B cell (primary cell): ENCODE data around the gene TTC23. TPM values are rescaled to one million over a fixed set of nuclear protein-coding genes. Genes with fewer than 3 reads are reported as not detected.

Source experiments
- ATAC-seq: fragments of 200-7000 bp; cut with Tn5 transposase; one replicate; pipeline ENCODE4 v1.10.0; 2021; ENCODE audit warnings: low read depth, mild to moderate bottlenecking, moderate number of reproducible peaks, moderate library complexity
- CTCF ChIA-PET: fragments of 350-600 bp; sonication (Branson Sonifier 250); formaldehyde crosslinking; loops from one replicate; lab custom pipeline; 2021; ENCODE audit warnings: antibody characterized with exemption, inconsistent platforms; lab: Charles Lee
- POLR2A ChIA-PET: fragments of 350-600 bp; sonication (Branson Sonifier 250); formaldehyde crosslinking; loops from one replicate; lab custom pipeline; 2021; ENCODE audit warnings: antibody characterized with exemption; lab: Charles Lee
- DNase-seq: peaks from one replicate; pipeline ENCODE4 v3.0.0; 2013
- H2AFZ ChIP-seq: 2 replicates; pipeline ENCODE4 v1.6.1; 2012; ENCODE audit warnings: mild to moderate bottlenecking, low read depth, low read length; ENCODE audit not compliant: insufficient read depth, poor library complexity, severe bottlenecking
- H3K27ac ChIP-seq, 2 donors: 1 replicate in 1 of 2; 2 replicates in 1 of 2; pipeline ENCODE4 v1.5.1; 2012 to 2013; ENCODE audit warnings: low read length in 2 of 2, mild to moderate bottlenecking in 2 of 2, moderate library complexity in 1 of 2
- H3K27me3 ChIP-seq, 4 experiments: fragments of 200-600 bp in 1 of 4; sonication (generic) in 1 of 4; replicated peaks in 1 of 4; 1 replicate in 2 of 4; 2 replicates in 2 of 4; pipeline versions ENCODE4 v1.6.1 to v1.7.0; 2013 to 2016; ENCODE audit warnings: low read length in 3 of 4, mild to moderate bottlenecking in 2 of 4, mixed read lengths in 1 of 4, moderate library complexity in 1 of 4; ENCODE audit not compliant: insufficient read depth in 4 of 4, control insufficient read depth in 3 of 4; ENCODE audit errors: control extremely low read depth in 1 of 4
- H3K36me3 ChIP-seq, 2 experiments: replicated peaks in 1 of 2; 1 replicate in 1 of 2; 2 replicates in 1 of 2; pipeline versions ENCODE4 v1.6.1 to v1.7.1; 2013; ENCODE audit warnings: low read length in 1 of 2; ENCODE audit not compliant: insufficient read depth in 2 of 2, control insufficient read depth in 1 of 2; ENCODE audit errors: control extremely low read depth in 1 of 2, extremely low read depth in 1 of 2
- H3K4me1 ChIP-seq, 2 donors: fragments of 200-600 bp in 1 of 2; sonication (generic) in 1 of 2; 1 replicate in 1 of 2; 2 replicates in 1 of 2; pipeline versions ENCODE4 v1.5.1 to v1.6.1; 2013 to 2017; ENCODE audit warnings: low read length in 2 of 2; ENCODE audit not compliant: control insufficient read depth in 2 of 2, insufficient read depth in 2 of 2
- H3K4me2 ChIP-seq: replicated peaks from 2 replicates; pipeline ENCODE3; 2012; ENCODE audit warnings: mild to moderate bottlenecking, low read depth, low read length; ENCODE audit not compliant: poor library complexity, severe bottlenecking
- H3K4me3 ChIP-seq, 5 experiments: fragments of 200-600 bp in 1 of 5; sonication (generic) in 1 of 5; 1 replicate in 3 of 5; 2 replicates in 2 of 5; pipeline versions ENCODE4 v1.5.1 to v1.7.0; 2011 to 2016; ENCODE audit warnings: low read length in 4 of 5, mild to moderate bottlenecking in 4 of 5, low read depth in 2 of 5, control low read depth in 1 of 5, moderate library complexity in 1 of 5; ENCODE audit not compliant: insufficient read depth in 1 of 5; ENCODE audit errors: control extremely low read depth in 1 of 5, extremely low read depth in 1 of 5
- H3K79me2 ChIP-seq: fragments of 200-600 bp; sonication (generic); one replicate; pipeline ENCODE4 v1.6.0; 2016; ENCODE audit warnings: low read length; ENCODE audit not compliant: control insufficient read depth, insufficient read depth
- H3K9ac ChIP-seq: fragments of 200-600 bp; sonication (generic); 2 replicates; pipeline ENCODE4 v1.6.1; 2017; ENCODE audit warnings: mild to moderate bottlenecking, low read length, moderate library complexity
- H3K9me3 ChIP-seq, 3 donors: one replicate each; pipeline versions ENCODE4 v1.6.1 to v1.7.1; 2013; ENCODE audit warnings: low read length in 2 of 3; ENCODE audit not compliant: control insufficient read depth in 2 of 3, insufficient read depth in 1 of 3; ENCODE audit errors: control extremely low read depth in 1 of 3
- H4K20me1 ChIP-seq: 2 replicates; pipeline ENCODE4 v1.6.0; 2012; ENCODE audit warnings: mild to moderate bottlenecking, low read length; ENCODE audit not compliant: insufficient read depth, control insufficient read depth, poor library complexity, severe bottlenecking
- H3K27ac Mint-ChIP-seq: one replicate; pipeline ENCODE4 v1.8.0; 2021; ENCODE audit warnings: mixed read lengths
- H3K27me3 Mint-ChIP-seq: one replicate; pipeline ENCODE4 v1.8.0; 2021; ENCODE audit warnings: mixed read lengths
- H3K4me1 Mint-ChIP-seq: one replicate; pipeline ENCODE4 v1.8.0; 2021; ENCODE audit warnings: mixed read lengths
- H3K4me3 Mint-ChIP-seq: one replicate; pipeline ENCODE4 v1.8.0; 2021; ENCODE audit warnings: mixed read lengths
- H3K9me3 Mint-ChIP-seq: one replicate; pipeline ENCODE4 v1.8.0; 2022; ENCODE audit warnings: mixed read lengths; ENCODE audit not compliant: insufficient read depth
- EZH2 ChIP-seq: IDR thresholded peaks from 2 replicates; pipeline ENCODE4 v1.6.1; 2012; ENCODE audit warnings: borderline replicate concordance, low read depth, mild to moderate bottlenecking, moderate library complexity, low read length; ENCODE audit not compliant: insufficient read depth, poor library complexity, severe bottlenecking
- WGBS: methylation state at CpG from one replicate; pipeline ENCODE4 v1.1.5; 2013; ENCODE audit warnings: missing lambda C conversion rate; ENCODE audit not compliant: insufficient coverage; 5-methylcytosine and 5-hydroxymethylcytosine counted together
- intact Hi-C: fragments of 100-400 bp; cut with micrococcal nuclease; formaldehyde crosslinking; loops from one replicate; pipeline ENCODE4 v1.10.0; 2022
- polyA plus RNA-seq: library from polyadenylated mRNA; depleted of rRNA; stranded (reverse); fragments of >200 nt; gene quantifications from 2 replicates; pipeline ENCODE4 v1.2.3, GENCODE V29; 2012
- total RNA-seq, 2 donors: library from RNA; stranded (reverse); fragments of 120-200 nt in 1 of 2; gene quantifications; 1 replicate in 1 of 2; 2 replicates in 1 of 2; pipeline versions ENCODE4 v1.2.3 to v1.2.4, GENCODE V29; 2013 to 2022
- TF ChIP-seq, protein P1 (sequence below): fragments of 200-600 bp; IDR thresholded peaks from one replicate; pipeline ENCODE4 v1.8.0; 2022; ENCODE audit warnings: antibody characterized with exemption, mild to moderate bottlenecking

The TTC23 gene
- total and polyA plus RNA-seq, 2 donors (not counting 1 experiment from before 2014, with no cell fraction given), result 0.15 to 1.9 TPM

DNA sequence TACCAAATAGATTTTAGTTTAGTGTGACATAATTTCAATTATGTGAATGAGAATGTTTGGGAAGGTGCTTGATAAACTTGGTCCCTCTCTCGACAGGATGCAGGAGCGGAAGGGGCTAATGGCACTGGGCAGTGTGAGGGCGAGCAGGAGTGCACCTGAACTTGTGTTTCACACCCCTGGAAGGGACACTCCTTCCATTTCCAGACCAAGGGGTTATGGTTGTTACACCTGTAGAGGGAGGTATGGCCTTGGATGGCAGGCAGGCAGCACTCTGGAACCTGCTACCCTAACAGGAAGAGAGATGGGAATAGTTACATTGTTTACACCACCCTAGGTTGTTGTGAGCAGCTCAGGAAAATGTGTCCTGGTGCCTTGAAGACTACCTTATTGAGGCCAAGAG lies 122.5 kb downstream of the TTC23 start:
- POLR2A ChIA-PET, result no interaction called here
- H3K4me1 ChIP-seq, result no peaks in the 10 kb centered on the region
- Mint-ChIP-seq H3K4me1 (peaks cover 5% of the 10 kb centered on the region), H3K4me3 (no peak overlapping the region), H3K27ac (no peak overlapping the region), H3K9me3 (no peaks in the 10 kb centered on the region), H3K27me3 (peaks cover 4% of the 10 kb centered on the region)
- TF ChIP-seq, protein P1, sequence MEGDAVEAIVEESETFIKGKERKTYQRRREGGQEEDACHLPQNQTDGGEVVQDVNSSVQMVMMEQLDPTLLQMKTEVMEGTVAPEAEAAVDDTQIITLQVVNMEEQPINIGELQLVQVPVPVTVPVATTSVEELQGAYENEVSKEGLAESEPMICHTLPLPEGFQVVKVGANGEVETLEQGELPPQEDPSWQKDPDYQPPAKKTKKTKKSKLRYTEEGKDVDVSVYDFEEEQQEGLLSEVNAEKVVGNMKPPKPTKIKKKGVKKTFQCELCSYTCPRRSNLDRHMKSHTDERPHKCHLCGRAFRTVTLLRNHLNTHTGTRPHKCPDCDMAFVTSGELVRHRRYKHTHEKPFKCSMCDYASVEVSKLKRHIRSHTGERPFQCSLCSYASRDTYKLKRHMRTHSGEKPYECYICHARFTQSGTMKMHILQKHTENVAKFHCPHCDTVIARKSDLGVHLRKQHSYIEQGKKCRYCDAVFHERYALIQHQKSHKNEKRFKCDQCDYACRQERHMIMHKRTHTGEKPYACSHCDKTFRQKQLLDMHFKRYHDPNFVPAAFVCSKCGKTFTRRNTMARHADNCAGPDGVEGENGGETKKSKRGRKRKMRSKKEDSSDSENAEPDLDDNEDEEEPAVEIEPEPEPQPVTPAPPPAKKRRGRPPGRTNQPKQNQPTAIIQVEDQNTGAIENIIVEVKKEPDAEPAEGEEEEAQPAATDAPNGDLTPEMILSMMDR, result no peak
- no peak for TF ChIP-seq EZH2
- intact Hi-C loops, result no loop called here
- no peak overlapping the region for H3K4me2 ChIP-seq
- H3K9me3 ChIP-seq, result no peaks in the 10 kb centered on the region
- no peak overlapping the region for H3K27ac ChIP-seq
- no peaks in the 10 kb centered on the region for H3K36me3 ChIP-seq
- no peaks in the 10 kb centered on the region for H3K79me2 ChIP-seq
- no peak for ATAC-seq
- no peak overlapping the region for H3K9ac ChIP-seq
- no peaks in the 10 kb centered on the region for H4K20me1 ChIP-seq
- no peak overlapping the region for H3K4me3 ChIP-seq
- no peak for DNase-seq
- peaks cover 0 to 3% (median 0%) of the 10 kb centered on the region in 4 experiments for H3K27me3 ChIP-seq
- CTCF ChIA-PET, result no interaction called here
- WGBS, result no CpG with 5 or more reads among the region's 3 CpGs
- no peak overlapping the region for H2AFZ ChIP-seq

DNA sequence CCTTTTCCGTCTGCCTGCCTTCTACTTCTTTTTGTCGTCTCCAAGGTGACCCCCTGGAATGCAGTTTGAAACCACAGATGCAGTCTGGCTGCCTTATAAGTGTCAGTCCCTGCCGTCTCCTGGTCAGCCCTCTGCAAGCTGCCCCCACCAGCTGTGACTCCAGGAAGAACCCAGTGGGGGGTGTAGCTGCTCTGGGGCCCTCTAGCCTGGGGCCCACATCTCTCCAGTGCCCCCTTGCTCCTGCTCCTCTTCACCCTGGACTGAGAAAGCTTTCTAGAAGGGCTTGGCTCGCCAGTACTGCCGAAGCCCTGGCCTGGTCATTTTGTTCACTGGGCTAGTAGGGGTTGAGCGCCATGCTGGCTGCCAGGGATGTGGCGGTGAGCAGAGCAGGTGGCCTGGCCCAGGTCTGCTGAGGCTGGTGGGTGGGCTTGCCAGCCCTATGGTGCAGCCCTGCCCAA lies 123.2 kb downstream of the TTC23 start:
- WGBS, result 91% methylated on average over 7 of the region's 7 CpGs
- Histone ChIP-seq H4K20me1 (no peaks in the 10 kb centered on the region), H3K27me3 (peaks cover 0 to 3% (median 0%) of the 10 kb centered on the region in 4 experiments), H3K27ac (no peak overlapping the region), H2AFZ (no peak overlapping the region), H3K4me3 (no peak overlapping the region), H3K4me1 (no peaks in the 10 kb centered on the region), H3K4me2 (no peak overlapping the region), H3K79me2 (no peaks in the 10 kb centered on the region), H3K9me3 (no peaks in the 10 kb centered on the region), H3K36me3 (no peaks in the 10 kb centered on the region), H3K9ac (no peak overlapping the region)
- CTCF ChIA-PET, result no interaction called here
- Mint-ChIP-seq H3K27ac (no peak overlapping the region), H3K27me3 (peaks cover 9% of the 10 kb centered on the region), H3K9me3 (no peaks in the 10 kb centered on the region), H3K4me1 (peaks cover 5% of the 10 kb centered on the region), H3K4me3 (no peak overlapping the region)
- ATAC-seq (no peak), DNase-seq (no peak)
- no peak for TF ChIP-seq EZH2
- TF ChIP-seq, protein P1, result no peak
- POLR2A ChIA-PET, result no interaction called here
- intact Hi-C loops, result no loop called here
